ENCODE data around the gene CLINT1.

DNA sequence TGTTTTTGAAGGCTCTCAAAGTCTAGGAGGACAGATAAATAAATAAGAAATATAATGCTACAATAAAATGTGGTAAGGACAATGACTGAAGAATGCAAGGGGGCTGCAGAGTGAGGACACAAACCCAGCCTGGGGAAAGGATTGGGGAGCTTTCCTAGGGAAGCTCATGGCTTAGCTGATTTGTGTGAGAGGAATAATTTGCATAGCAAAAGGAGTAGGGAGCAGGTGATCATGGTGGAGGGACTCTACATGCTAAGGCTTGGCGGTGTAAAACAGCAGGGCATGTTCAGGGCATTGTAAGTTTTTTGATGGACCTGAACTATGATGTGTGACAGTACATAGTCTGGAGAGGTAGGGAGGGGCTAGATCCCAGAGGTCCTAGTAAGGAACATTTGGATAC, 49.5 kb upstream of the CLINT1 start:
- no peak for TF ChIP-seq POLR2AphosphoS5 (IDR thresholded peaks at IDR 0.05; ENCODE audit: borderline replicate concordance, low read depth, low read length)
- TF ChIP-seq EZH2 (IDR thresholded peaks at IDR 0.05), result no peak
